Prostate gland (tissue), 2 donors: ENCODE results near the gene ST7.

Experiments
- CTCF ChIP-seq, 4 experiments: fragments of 200-600 bp in 2 of 4; fragments of 450-650 bp in 2 of 4; sonication (generic) in 2 of 4; IDR thresholded peaks; 1 replicate in 3 of 4; 2 replicates in 1 of 4; pipeline ENCODE4 v1.5.1; 2016 to 2019; ENCODE audit warnings: antibody characterized with exemption in 4 of 4, mild to moderate bottlenecking in 2 of 4, moderate library complexity in 2 of 4
- POLR2A ChIP-seq: fragments of 450-650 bp; IDR thresholded peaks from one replicate; pipeline ENCODE4 v1.6.1; 2016; ENCODE audit warnings: antibody characterized with exemption, mild to moderate bottlenecking

DNA sequence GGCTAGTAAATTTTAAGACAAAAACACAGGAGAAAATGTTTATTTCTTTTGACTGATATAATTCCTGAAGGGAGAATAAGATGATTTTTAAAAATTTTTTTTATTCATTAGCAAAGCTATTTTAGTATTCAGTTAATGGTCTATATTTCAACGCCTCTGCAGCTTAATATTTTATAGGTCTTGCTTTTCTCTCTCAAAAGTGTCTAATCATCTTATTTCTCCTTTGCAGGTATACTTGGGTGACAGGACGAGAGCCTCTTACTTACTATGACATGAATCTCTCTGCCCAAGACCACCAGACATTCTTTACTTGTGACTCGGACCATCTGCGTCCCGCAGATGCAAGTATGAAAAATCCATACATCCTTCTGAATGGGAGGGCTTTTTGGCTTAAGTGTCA lies 177.0 kb downstream of the ST7 start:
- TF ChIP-seq CTCF (IDR thresholded peaks at IDR 0.05) (no peak), POLR2A (no peak)
